Body of pancreas (tissue), 4 donors: Measurements from ENCODE around the gene SP1.

Experiments used
- CTCF ChIP-seq, 7 experiments: fragments of 450-650 bp in 4 of 7; fragments of 200-600 bp in 3 of 7; sonication (generic) in 3 of 7; IDR thresholded peaks; one replicate each; pipeline ENCODE4 v1.5.1; 2016 to 2019; ENCODE audit warnings: antibody characterized with exemption in 7 of 7
- POLR2A ChIP-seq, 3 donors: fragments of 450-650 bp; IDR thresholded peaks; one replicate each; pipeline ENCODE4 v1.6.1; 2016; ENCODE audit warnings: antibody characterized with exemption in 3 of 3, mild to moderate bottlenecking in 2 of 3

GRCh38 chr12:53431187-53431586, 51.2 kb downstream of the SP1 start:
- TF ChIP-seq CTCF (IDR thresholded peaks at IDR 0.05) (no peak), POLR2A (IDR thresholded peaks at IDR 0.05) (no peak)
